Lung (tissue), 12 donors: ENCODE data around the gene TOM1L2. TPM values are rescaled to one million over a fixed set of nuclear protein-coding genes. Genes with fewer than 3 reads are reported as not detected.
A peak's percentile ranks its signal among the peaks of the same experiment; 100 is the strongest.

ENCODE experiments used
- ATAC-seq: fragments of 200-7000 bp; cut with Tn5 transposase; one replicate; pipeline ENCODE4 v1.9.1; 2020; ENCODE audit warnings: moderate number of reproducible peaks; ENCODE audit not compliant: insufficient read depth, low FRiP score
- DNase-seq, 3 donors: peaks; one replicate each; pipeline ENCODE4 v3.0.0-alpha.2; 2013 to 2017
- H3K27ac ChIP-seq, 2 donors: one replicate each; pipeline ENCODE4 v1.5.1; 2013; ENCODE audit warnings: mild to moderate bottlenecking in 2 of 2, moderate library complexity in 2 of 2, control low read depth in 1 of 2, inconsistent platforms in 1 of 2, low read depth in 1 of 2, low read length in 1 of 2
- H3K27me3 ChIP-seq, 3 donors: one replicate each; pipeline ENCODE4 v1.5.1; 2013; ENCODE audit warnings: low read length in 2 of 3; ENCODE audit not compliant: control insufficient read depth in 3 of 3, insufficient read depth in 3 of 3
- H3K36me3 ChIP-seq, 4 donors: one replicate each; pipeline ENCODE4 v1.5.1; 2013; ENCODE audit warnings: low read length in 4 of 4, mild to moderate bottlenecking in 1 of 4, moderate library complexity in 1 of 4; ENCODE audit not compliant: control insufficient read depth in 4 of 4, insufficient read depth in 4 of 4
- H3K4me1 ChIP-seq, 5 donors: one replicate each; pipeline ENCODE4 v1.5.1; 2013; ENCODE audit warnings: low read length in 5 of 5, mild to moderate bottlenecking in 2 of 5, moderate library complexity in 1 of 5; ENCODE audit not compliant: control insufficient read depth in 5 of 5, insufficient read depth in 5 of 5
- H3K4me3 ChIP-seq: one replicate; pipeline ENCODE4 v1.5.1; 2013; ENCODE audit warnings: mild to moderate bottlenecking, control low read depth, moderate library complexity
- H3K9ac ChIP-seq, 2 donors: one replicate each; pipeline ENCODE4 v1.5.1; 2013; ENCODE audit warnings: low read length in 2 of 2, control low read depth in 1 of 2; ENCODE audit not compliant: insufficient read depth in 1 of 2
- H3K9me3 ChIP-seq, 4 donors: one replicate each; pipeline ENCODE4 v1.5.1; 2013; ENCODE audit warnings: low read length in 3 of 4, mild to moderate bottlenecking in 1 of 4, moderate library complexity in 1 of 4; ENCODE audit not compliant: control insufficient read depth in 4 of 4, insufficient read depth in 3 of 4
- CTCF ChIP-seq: IDR thresholded peaks from 2 replicates; pipeline ENCODE4 v1.5.1; 2012; ENCODE audit warnings: mild to moderate bottlenecking; ENCODE audit errors: control extremely low read depth, extremely low read depth
- WGBS, 2 donors: extraction: QIAGEN DNeasy Blood & Tissue Kit; methylation state at CpG; one replicate each; pipeline ENCODE4 v1.1.7; 2013; 5-methylcytosine and 5-hydroxymethylcytosine counted together
- polyA plus RNA-seq, 2 donors: library from polyadenylated mRNA; stranded (reverse); fragments of 200-250 nt; gene quantifications; one replicate each; pipeline ENCODE4 v1.2.1, GENCODE V29; 2013
- total RNA-seq, 2 donors: library from RNA; depleted of rRNA in 1 of 2; stranded (reverse); fragments of >200 nt in 1 of 2; gene quantifications; one replicate each; pipeline ENCODE4 v1.2.1, GENCODE V29; 2014 to 2021
- donor health status: control.
- donor health status: control.
- donor health status: Bipolar disorder and iron deficiency.
- donor health status: healthy.
- donor health status: DM: yes; HTN: yes; CAD: no.

TOM1L2 gene
- total and polyA plus RNA-seq, 4 donors, result 21.5 to 56.5 (median 35.8) TPM

- 74 to 82% methylated on average over 10 of the region's 10 CpGs for WGBS, 2 donors
- ATAC-seq, result no peak
Measured at GRCh38 chr17:17911001-17911613, 61.1 kb downstream of the TOM1L2 start.

GRCh38 chr17:17910060-17910459 lies 62.1 kb downstream of the TOM1L2 start:
- no peak overlapping the region for H3K9ac ChIP-seq
- no peaks in the 10 kb centered on the region for H3K9me3 ChIP-seq
- no peak overlapping the region for H3K4me3 ChIP-seq
- peaks cover 10 to 39% (median 12%) of the 10 kb centered on the region in 5 donors for H3K4me1 ChIP-seq
- 80% methylated on average over 4 of the region's 4 CpGs for WGBS, 2 donors
- H3K36me3 ChIP-seq, result peaks cover 0 to 6% (median 2%) of the 10 kb centered on the region in 4 donors
- no peak overlapping the region for H3K27ac ChIP-seq
- no peak for TF ChIP-seq CTCF
- no peaks in the 10 kb centered on the region for H3K27me3 ChIP-seq
- ATAC-seq (no peak), DNase-seq (no peak)

More at GRCh38 chr17:17911001-17911613, 61.1 kb downstream of the TOM1L2 start:
- no peaks in the 10 kb centered on the region for H3K27me3 ChIP-seq
- H3K27ac ChIP-seq, result peak overlapping the region; percentile 59 to 72
- DNase-seq, result peak; percentile 33 to 56 (median 46)
- H3K9me3 ChIP-seq, result no peaks in the 10 kb centered on the region
- H3K4me1 ChIP-seq, result peaks cover 7 to 39% (median 12%) of the 10 kb centered on the region in 5 donors
- no peak for TF ChIP-seq CTCF
- peaks cover 0 to 6% (median 0%) of the 10 kb centered on the region in 4 donors for H3K36me3 ChIP-seq
- H3K4me3 ChIP-seq, result no peak overlapping the region
- peak overlapping the region in 1 of 2 donors; percentile 33 for H3K9ac ChIP-seq

GRCh38 chr17:17909078-17909477 lies 63.1 kb downstream of the TOM1L2 start:
- 93 to 97% methylated on average over 5 of the region's 5 CpGs for WGBS, 2 donors
- Histone ChIP-seq H3K4me3 (no peak overlapping the region), H3K4me1 (peaks cover 8 to 33% (median 15%) of the 10 kb centered on the region in 5 donors), H3K9me3 (no peaks in the 10 kb centered on the region), H3K36me3 (peaks cover 0 to 6% (median 2%) of the 10 kb centered on the region in 4 donors), H3K9ac (no peak overlapping the region), H3K27ac (no peak overlapping the region), H3K27me3 (no peaks in the 10 kb centered on the region)
- ATAC-seq (no peak), DNase-seq (no peak)
- no peak for TF ChIP-seq CTCF
